ENCODE measurements around the gene OR6S1. TPM values are rescaled to one million over a fixed set of nuclear protein-coding genes. Genes with fewer than 3 reads are reported as not detected.

The OR6S1 gene
- total RNA-seq, 1 donor, result not detected

DNA sequence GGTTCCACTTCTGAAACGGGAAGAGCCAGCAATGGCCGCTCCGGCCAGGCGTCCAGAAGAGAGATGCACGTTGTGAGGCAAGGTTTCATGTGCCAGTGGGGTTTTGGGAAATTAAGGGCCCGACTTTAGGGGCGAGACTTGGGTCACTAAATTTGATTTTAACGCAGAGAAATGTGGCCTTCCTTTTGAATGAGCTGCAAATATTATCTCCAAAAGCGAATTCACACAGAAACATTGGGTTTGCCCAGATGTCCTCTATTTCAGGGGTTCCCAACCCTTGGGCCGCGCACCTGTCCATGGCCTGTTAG, 40.6 kb upstream of the OR6S1 start:
- H3K27me3 ChIP-seq (ENCODE audit: insufficient read depth, low read length), result no peaks in the 10 kb centered on the region
- H3K79me2 ChIP-seq (ENCODE audit: insufficient read depth, low read length), result no peaks in the 10 kb centered on the region
- no peaks in the 10 kb centered on the region for H4K20me1 ChIP-seq (ENCODE audit: insufficient read depth, low read length)
- H3K27ac ChIP-seq (ENCODE audit: low read depth, low read length), result peak overlapping the region; percentile 99
- TF ChIP-seq, protein P1, sequence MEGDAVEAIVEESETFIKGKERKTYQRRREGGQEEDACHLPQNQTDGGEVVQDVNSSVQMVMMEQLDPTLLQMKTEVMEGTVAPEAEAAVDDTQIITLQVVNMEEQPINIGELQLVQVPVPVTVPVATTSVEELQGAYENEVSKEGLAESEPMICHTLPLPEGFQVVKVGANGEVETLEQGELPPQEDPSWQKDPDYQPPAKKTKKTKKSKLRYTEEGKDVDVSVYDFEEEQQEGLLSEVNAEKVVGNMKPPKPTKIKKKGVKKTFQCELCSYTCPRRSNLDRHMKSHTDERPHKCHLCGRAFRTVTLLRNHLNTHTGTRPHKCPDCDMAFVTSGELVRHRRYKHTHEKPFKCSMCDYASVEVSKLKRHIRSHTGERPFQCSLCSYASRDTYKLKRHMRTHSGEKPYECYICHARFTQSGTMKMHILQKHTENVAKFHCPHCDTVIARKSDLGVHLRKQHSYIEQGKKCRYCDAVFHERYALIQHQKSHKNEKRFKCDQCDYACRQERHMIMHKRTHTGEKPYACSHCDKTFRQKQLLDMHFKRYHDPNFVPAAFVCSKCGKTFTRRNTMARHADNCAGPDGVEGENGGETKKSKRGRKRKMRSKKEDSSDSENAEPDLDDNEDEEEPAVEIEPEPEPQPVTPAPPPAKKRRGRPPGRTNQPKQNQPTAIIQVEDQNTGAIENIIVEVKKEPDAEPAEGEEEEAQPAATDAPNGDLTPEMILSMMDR (IDR thresholded peaks at IDR 0.05; ENCODE audit: extremely low read depth, low read depth, low read length), result no peak
- H3K9me3 ChIP-seq (ENCODE audit: low read depth, low read length), result no peaks in the 10 kb centered on the region
- H2AFZ ChIP-seq (ENCODE audit: low read length), result peak overlapping the region; percentile 98
- H3K4me2 ChIP-seq (ENCODE audit: insufficient read depth, low read length), result peak overlapping the region; percentile 88
- H3K4me3 ChIP-seq (ENCODE audit: insufficient read depth, low read length), result peak overlapping the region; percentile 97
- H3K36me3 ChIP-seq (ENCODE audit: insufficient read depth, low read length), result no peaks in the 10 kb centered on the region
- peaks cover 27% of the 10 kb centered on the region for H3K4me1 ChIP-seq (ENCODE audit: insufficient read depth, low read length)
- DNase-seq (ENCODE audit: insufficient read length, low spot score, missing footprints), result no peak

GRCh38 chr14:20681348-20682126, 40.0 kb upstream of the OR6S1 start:
- Histone ChIP-seq H2AFZ (ENCODE audit: low read length) (peak overlapping the region; percentile 98), H4K20me1 (ENCODE audit: insufficient read depth, low read length) (no peaks in the 10 kb centered on the region), H3K9me3 (ENCODE audit: low read depth, low read length) (no peaks in the 10 kb centered on the region), H3K79me2 (ENCODE audit: insufficient read depth, low read length) (no peaks in the 10 kb centered on the region), H3K27me3 (ENCODE audit: insufficient read depth, low read length) (no peaks in the 10 kb centered on the region), H3K4me1 (ENCODE audit: insufficient read depth, low read length) (peaks cover 27% of the 10 kb centered on the region), H3K27ac (ENCODE audit: low read depth, low read length) (peak overlapping the region; percentile 99), H3K36me3 (ENCODE audit: insufficient read depth, low read length) (no peaks in the 10 kb centered on the region), H3K4me2 (ENCODE audit: insufficient read depth, low read length) (peak overlapping the region; percentile 88), H3K4me3 (ENCODE audit: insufficient read depth, low read length) (peak overlapping the region; percentile 97)
- peak; percentile 90 for DNase-seq (ENCODE audit: insufficient read length, low spot score, missing footprints)
- TF ChIP-seq, protein P1 (IDR thresholded peaks at IDR 0.05; ENCODE audit: extremely low read depth, low read depth, low read length), result no peak

- no peak for DNase-seq (ENCODE audit: insufficient read length, low spot score, missing footprints)
- peaks cover 20% of the 10 kb centered on the region for H3K4me1 ChIP-seq (ENCODE audit: insufficient read depth, low read length)
- no peaks in the 10 kb centered on the region for H3K27me3 ChIP-seq (ENCODE audit: insufficient read depth, low read length)
- H3K79me2 ChIP-seq (ENCODE audit: insufficient read depth, low read length), result no peaks in the 10 kb centered on the region
- peak overlapping the region; percentile 97 for H3K4me3 ChIP-seq (ENCODE audit: insufficient read depth, low read length)
- H3K4me2 ChIP-seq (ENCODE audit: insufficient read depth, low read length), result peak overlapping the region; percentile 88
- no peaks in the 10 kb centered on the region for H4K20me1 ChIP-seq (ENCODE audit: insufficient read depth, low read length)
- TF ChIP-seq, protein P1 (IDR thresholded peaks at IDR 0.05; ENCODE audit: extremely low read depth, low read depth, low read length), result no peak
- peak overlapping the region; percentile 99 for H3K27ac ChIP-seq (ENCODE audit: low read depth, low read length)
- no peaks in the 10 kb centered on the region for H3K36me3 ChIP-seq (ENCODE audit: insufficient read depth, low read length)
- peak overlapping the region; percentile 94 for H2AFZ ChIP-seq (ENCODE audit: low read length)
- H3K9me3 ChIP-seq (ENCODE audit: low read depth, low read length), result no peaks in the 10 kb centered on the region
Observed at GRCh38 chr14:20680843-20681347, 39.4 kb upstream of the OR6S1 start.

DNA sequence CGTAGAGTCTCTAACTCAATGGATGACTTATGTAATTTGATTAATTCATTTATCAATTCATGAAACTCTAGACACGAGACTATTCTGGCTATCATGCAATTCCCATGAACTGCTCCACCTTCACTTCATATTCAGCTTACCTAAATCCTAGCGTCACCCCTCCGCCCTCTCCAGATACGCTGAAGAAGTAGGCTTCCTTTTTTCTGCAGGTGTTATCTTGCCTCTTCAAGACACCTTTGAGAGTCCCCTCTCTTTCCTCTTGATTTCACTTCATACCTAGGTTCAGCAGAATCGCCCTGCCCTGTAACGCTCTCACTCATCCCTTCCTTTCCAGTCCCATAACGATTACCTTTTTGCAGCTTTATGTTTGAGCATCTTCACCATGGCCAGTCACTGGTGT, 38.9 kb upstream of the OR6S1 start:
- no peak overlapping the region for H3K27ac ChIP-seq (ENCODE audit: low read depth, low read length)
- peak overlapping the region; percentile 97 for H3K4me3 ChIP-seq (ENCODE audit: insufficient read depth, low read length)
- no peaks in the 10 kb centered on the region for H3K36me3 ChIP-seq (ENCODE audit: insufficient read depth, low read length)
- peak overlapping the region; percentile 88 for H3K4me2 ChIP-seq (ENCODE audit: insufficient read depth, low read length)
- H3K27me3 ChIP-seq (ENCODE audit: insufficient read depth, low read length), result peaks cover 2% of the 10 kb centered on the region
- H4K20me1 ChIP-seq (ENCODE audit: insufficient read depth, low read length), result no peaks in the 10 kb centered on the region
- no peak for DNase-seq (ENCODE audit: insufficient read length, low spot score, missing footprints)
- H3K4me1 ChIP-seq (ENCODE audit: insufficient read depth, low read length), result peaks cover 18% of the 10 kb centered on the region
- TF ChIP-seq, protein P1 (IDR thresholded peaks at IDR 0.05; ENCODE audit: extremely low read depth, low read depth, low read length), result no peak
- H3K9me3 ChIP-seq (ENCODE audit: low read depth, low read length), result no peaks in the 10 kb centered on the region
- peak overlapping the region; percentile 94 for H2AFZ ChIP-seq (ENCODE audit: low read length)
- no peaks in the 10 kb centered on the region for H3K79me2 ChIP-seq (ENCODE audit: insufficient read depth, low read length)

Data from osteoblast (primary cell).